Neural cell (in vitro differentiated cells): ENCODE measurements around the gene COG7.

Source experiments
- EP300 ChIP-seq: fragments of 450-650 bp; conservative IDR thresholded peaks from 2 replicates; pipeline ENCODE4 v1.6.1; 2014; ENCODE audit warnings: antibody characterized with exemption, mild to moderate bottlenecking, moderate library complexity; ENCODE audit not compliant: poor library complexity, severe bottlenecking
- EZH2 ChIP-seq: fragments of 200-600, 300-800 bp; shearing (Covaris generic), sonication (generic); IDR thresholded peaks from 2 replicates; pipeline ENCODE4 v1.6.1; 2014; ENCODE audit warnings: antibody characterized with exemption, low read length, borderline replicate concordance, mild to moderate bottlenecking; ENCODE audit not compliant: insufficient read depth, poor library complexity, severe bottlenecking
- MXI1 ChIP-seq: fragments of 450-650 bp; conservative IDR thresholded peaks from 2 replicates; pipeline ENCODE4 v1.6.1; 2014; ENCODE audit warnings: antibody characterized with exemption, mild to moderate bottlenecking; ENCODE audit not compliant: poor library complexity, severe bottlenecking
- POLR2AphosphoS5 ChIP-seq: IDR thresholded peaks from 2 replicates; pipeline ENCODE4 v1.6.1; 2012
- RAD21 ChIP-seq: fragments of 450-650 bp; conservative IDR thresholded peaks from 2 replicates; pipeline ENCODE4 v1.6.1; 2014; ENCODE audit warnings: antibody characterized with exemption, mild to moderate bottlenecking, moderate library complexity
- REST ChIP-seq: IDR thresholded peaks from 2 replicates; pipeline ENCODE4 v1.6.1; 2012; ENCODE audit warnings: borderline replicate concordance
- SMC3 ChIP-seq: fragments of 450-650 bp; conservative IDR thresholded peaks from 2 replicates; pipeline ENCODE4 v1.6.1; 2014; ENCODE audit warnings: antibody characterized with exemption, mild to moderate bottlenecking, moderate library complexity; ENCODE audit not compliant: poor library complexity
- TAF1 ChIP-seq: IDR thresholded peaks from 2 replicates; pipeline ENCODE4 v1.6.1; 2012; ENCODE audit warnings: low read depth
- TF ChIP-seq, protein P1 (sequence below): fragments of 450-650 bp; IDR thresholded peaks from 2 replicates; pipeline ENCODE4 v1.5.1; 2014; ENCODE audit warnings: antibody characterized with exemption, mild to moderate bottlenecking, moderate library complexity; ENCODE audit not compliant: poor library complexity, severe bottlenecking

- no peak for TF ChIP-seq POLR2AphosphoS5
- TF ChIP-seq, protein P1, sequence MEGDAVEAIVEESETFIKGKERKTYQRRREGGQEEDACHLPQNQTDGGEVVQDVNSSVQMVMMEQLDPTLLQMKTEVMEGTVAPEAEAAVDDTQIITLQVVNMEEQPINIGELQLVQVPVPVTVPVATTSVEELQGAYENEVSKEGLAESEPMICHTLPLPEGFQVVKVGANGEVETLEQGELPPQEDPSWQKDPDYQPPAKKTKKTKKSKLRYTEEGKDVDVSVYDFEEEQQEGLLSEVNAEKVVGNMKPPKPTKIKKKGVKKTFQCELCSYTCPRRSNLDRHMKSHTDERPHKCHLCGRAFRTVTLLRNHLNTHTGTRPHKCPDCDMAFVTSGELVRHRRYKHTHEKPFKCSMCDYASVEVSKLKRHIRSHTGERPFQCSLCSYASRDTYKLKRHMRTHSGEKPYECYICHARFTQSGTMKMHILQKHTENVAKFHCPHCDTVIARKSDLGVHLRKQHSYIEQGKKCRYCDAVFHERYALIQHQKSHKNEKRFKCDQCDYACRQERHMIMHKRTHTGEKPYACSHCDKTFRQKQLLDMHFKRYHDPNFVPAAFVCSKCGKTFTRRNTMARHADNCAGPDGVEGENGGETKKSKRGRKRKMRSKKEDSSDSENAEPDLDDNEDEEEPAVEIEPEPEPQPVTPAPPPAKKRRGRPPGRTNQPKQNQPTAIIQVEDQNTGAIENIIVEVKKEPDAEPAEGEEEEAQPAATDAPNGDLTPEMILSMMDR = no peak
- TF ChIP-seq EZH2 = no peak
- no peak for TF ChIP-seq TAF1
- no peak for TF ChIP-seq SMC3
- no peak for TF ChIP-seq REST
- TF ChIP-seq RAD21 = no peak
- TF ChIP-seq EP300 = no peak
- TF ChIP-seq MXI1 = no peak
These were observed 104.2 kb downstream of the COG7 start for GRCh38 chr16:23348579-23349469.
